ENCODE results near the gene TENM3.

Gene TENM3

DNA sequence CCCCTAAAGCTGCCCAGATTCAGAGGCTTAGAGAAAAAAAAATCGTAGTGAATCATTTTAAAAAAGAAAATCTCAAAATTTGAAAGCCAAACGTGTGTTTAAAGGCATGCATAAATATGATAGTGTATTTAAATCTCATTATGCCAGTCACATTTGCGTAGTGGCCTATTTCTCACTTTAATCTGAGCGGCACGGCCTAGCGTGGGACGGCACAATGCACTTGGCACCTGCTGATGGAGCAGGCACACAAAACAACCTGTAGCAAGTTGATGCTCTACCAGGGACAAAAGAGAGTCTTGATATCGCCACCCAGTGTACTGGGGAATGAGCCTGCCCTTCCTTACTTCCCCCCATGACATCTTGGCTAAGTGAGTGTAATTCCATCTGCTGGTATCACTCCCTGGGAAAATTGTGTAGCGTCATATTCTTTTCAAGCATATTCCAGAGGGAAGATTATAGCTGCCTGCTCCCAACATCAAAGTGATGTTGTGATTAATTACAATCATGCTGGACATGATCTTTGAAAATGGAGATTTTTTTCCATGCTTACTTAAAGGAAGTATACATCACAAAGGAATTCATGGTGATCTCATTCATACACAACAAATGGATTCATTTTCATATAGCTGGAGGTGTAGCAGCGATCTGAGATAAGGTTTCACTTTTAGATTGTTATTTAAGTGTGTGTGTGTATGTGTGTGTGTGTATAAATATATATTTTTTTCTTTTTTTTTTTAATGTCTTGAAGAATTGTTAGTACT, 535.2 kb downstream of the TENM3 start:
- no peaks in the 10 kb centered on the region for H3K9me3 ChIP-seq (ENCODE audit: control insufficient read depth, insufficient read depth, low read length)
- H3K27ac ChIP-seq (ENCODE audit: low read depth, low read length), result no peak overlapping the region
- no peaks in the 10 kb centered on the region for H3K36me3 ChIP-seq (ENCODE audit: control insufficient read depth, low read length)
- H3F3A ChIP-seq (ENCODE audit: control insufficient read depth, insufficient read depth), result no peaks in the 10 kb centered on the region
- TF ChIP-seq, protein P1, sequence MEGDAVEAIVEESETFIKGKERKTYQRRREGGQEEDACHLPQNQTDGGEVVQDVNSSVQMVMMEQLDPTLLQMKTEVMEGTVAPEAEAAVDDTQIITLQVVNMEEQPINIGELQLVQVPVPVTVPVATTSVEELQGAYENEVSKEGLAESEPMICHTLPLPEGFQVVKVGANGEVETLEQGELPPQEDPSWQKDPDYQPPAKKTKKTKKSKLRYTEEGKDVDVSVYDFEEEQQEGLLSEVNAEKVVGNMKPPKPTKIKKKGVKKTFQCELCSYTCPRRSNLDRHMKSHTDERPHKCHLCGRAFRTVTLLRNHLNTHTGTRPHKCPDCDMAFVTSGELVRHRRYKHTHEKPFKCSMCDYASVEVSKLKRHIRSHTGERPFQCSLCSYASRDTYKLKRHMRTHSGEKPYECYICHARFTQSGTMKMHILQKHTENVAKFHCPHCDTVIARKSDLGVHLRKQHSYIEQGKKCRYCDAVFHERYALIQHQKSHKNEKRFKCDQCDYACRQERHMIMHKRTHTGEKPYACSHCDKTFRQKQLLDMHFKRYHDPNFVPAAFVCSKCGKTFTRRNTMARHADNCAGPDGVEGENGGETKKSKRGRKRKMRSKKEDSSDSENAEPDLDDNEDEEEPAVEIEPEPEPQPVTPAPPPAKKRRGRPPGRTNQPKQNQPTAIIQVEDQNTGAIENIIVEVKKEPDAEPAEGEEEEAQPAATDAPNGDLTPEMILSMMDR (IDR thresholded peaks at IDR 0.05; ENCODE audit: low read depth, low read length, poor library complexity, severe bottlenecking), result no peak
- no peak for TF ChIP-seq EZH2phosphoT487 (IDR thresholded peaks at IDR 0.05; ENCODE audit: borderline replicate concordance, low read length)
- no peaks in the 10 kb centered on the region for H3K79me2 ChIP-seq (ENCODE audit: control insufficient read depth, low read length)
- no peaks in the 10 kb centered on the region for H3K9me2 ChIP-seq (replicated peaks; ENCODE audit: control insufficient read depth, low read length)
- H4K20me1 ChIP-seq (ENCODE audit: control insufficient read depth, insufficient read depth, low read depth, low read length), result no peaks in the 10 kb centered on the region
- no peak overlapping the region for H3K4me3 ChIP-seq (ENCODE audit: low read length)
- no peaks in the 10 kb centered on the region for H3K4me1 ChIP-seq (ENCODE audit: control insufficient read depth, low read length)
- no peaks in the 10 kb centered on the region for H3K27me3 ChIP-seq (ENCODE audit: control insufficient read depth, low read length)
- no peak overlapping the region for H3K4me2 ChIP-seq (ENCODE audit: low read length)

GRCh38 chr4:182786991-182787390, 543.8 kb downstream of the TENM3 start:
- H4K20me1 ChIP-seq (ENCODE audit: control insufficient read depth, insufficient read depth, low read depth, low read length), result no peaks in the 10 kb centered on the region
- no peaks in the 10 kb centered on the region for H3K4me1 ChIP-seq (ENCODE audit: control insufficient read depth, low read length)
- H3K79me2 ChIP-seq (ENCODE audit: control insufficient read depth, low read length), result no peaks in the 10 kb centered on the region
- H3K4me2 ChIP-seq (ENCODE audit: low read length), result no peak overlapping the region
- no peaks in the 10 kb centered on the region for H3K9me3 ChIP-seq (ENCODE audit: control insufficient read depth, insufficient read depth, low read length)
- H3F3A ChIP-seq (ENCODE audit: control insufficient read depth, insufficient read depth), result no peaks in the 10 kb centered on the region
- no peaks in the 10 kb centered on the region for H3K36me3 ChIP-seq (ENCODE audit: control insufficient read depth, low read length)
- H3K9me2 ChIP-seq (replicated peaks; ENCODE audit: control insufficient read depth, low read length), result no peaks in the 10 kb centered on the region
- TF ChIP-seq EZH2phosphoT487 (IDR thresholded peaks at IDR 0.05; ENCODE audit: borderline replicate concordance, low read length), result no peak
- TF ChIP-seq, protein P1 (IDR thresholded peaks at IDR 0.05; ENCODE audit: low read depth, low read length, poor library complexity, severe bottlenecking), result no peak
- no peak overlapping the region for H3K4me3 ChIP-seq (ENCODE audit: low read length)
- no peaks in the 10 kb centered on the region for H3K27me3 ChIP-seq (ENCODE audit: control insufficient read depth, low read length)
- H3K27ac ChIP-seq (ENCODE audit: low read depth, low read length), result no peak overlapping the region

DNA sequence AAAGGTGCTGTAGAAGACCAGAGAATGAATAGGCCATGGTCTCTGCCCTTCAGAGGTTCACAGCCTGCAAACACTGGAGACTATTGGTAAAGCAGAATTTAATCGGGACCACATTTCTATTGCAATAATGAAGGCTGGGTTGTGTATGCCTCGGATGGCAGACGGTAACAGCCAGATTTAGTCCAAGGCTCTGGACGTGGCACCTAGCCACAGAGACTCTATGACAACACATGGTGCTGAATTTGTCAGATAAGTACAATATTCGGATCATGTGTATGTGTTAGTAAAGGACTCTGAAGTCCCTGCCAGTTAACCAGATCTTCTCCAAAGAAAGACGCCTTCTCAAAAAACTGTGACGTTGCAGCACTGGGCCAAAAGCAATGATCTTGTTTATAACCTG, 545.0 kb downstream of the TENM3 start:
- no peaks in the 10 kb centered on the region for H3K9me3 ChIP-seq (ENCODE audit: control insufficient read depth, insufficient read depth, low read length)

More for the DNA sequence above, 545.0 kb downstream of the TENM3 start:
- no peaks in the 10 kb centered on the region for H3K4me1 ChIP-seq (ENCODE audit: control insufficient read depth, low read length)
- no peak overlapping the region for H3K4me3 ChIP-seq (ENCODE audit: low read length)
- no peak for TF ChIP-seq EZH2phosphoT487 (IDR thresholded peaks at IDR 0.05; ENCODE audit: borderline replicate concordance, low read length)
- TF ChIP-seq, protein P1 (IDR thresholded peaks at IDR 0.05; ENCODE audit: low read depth, low read length, poor library complexity, severe bottlenecking), result no peak
- H3K79me2 ChIP-seq (ENCODE audit: control insufficient read depth, low read length), result no peaks in the 10 kb centered on the region
- no peaks in the 10 kb centered on the region for H3K27me3 ChIP-seq (ENCODE audit: control insufficient read depth, low read length)
- H3F3A ChIP-seq (ENCODE audit: control insufficient read depth, insufficient read depth), result no peaks in the 10 kb centered on the region
- no peaks in the 10 kb centered on the region for H3K9me2 ChIP-seq (replicated peaks; ENCODE audit: control insufficient read depth, low read length)
- no peaks in the 10 kb centered on the region for H4K20me1 ChIP-seq (ENCODE audit: control insufficient read depth, insufficient read depth, low read depth, low read length)
- no peaks in the 10 kb centered on the region for H3K36me3 ChIP-seq (ENCODE audit: control insufficient read depth, low read length)
- no peak overlapping the region for H3K27ac ChIP-seq (ENCODE audit: low read depth, low read length)
- H3K4me2 ChIP-seq (ENCODE audit: low read length), result no peak overlapping the region
